Central memory CD8-positive, alpha-beta T cell (primary cell): ENCODE measurements around the gene SEC22C.
A peak's percentile ranks its signal among the peaks of the same experiment; 100 is the strongest.

Experiments used
- ATAC-seq: fragments of 150-1000 bp; cut with Tn5 transposase; replicated peaks from 2 replicates; pipeline ENCODE4 v1.10.0; 2022; ENCODE audit warnings: mild to moderate bottlenecking, moderate FRiP score, moderate number of reproducible peaks; ENCODE audit not compliant: poor library complexity, severe bottlenecking; ENCODE audit errors: extremely low read depth
- DNase-seq, 2 donors: peaks; one replicate each; pipeline ENCODE4 v3.0.0; 2021; ENCODE audit warnings: low spot score in 2 of 2
- H3K27ac Mint-ChIP-seq: one replicate; pipeline ENCODE4 v1.8.0; 2022; ENCODE audit warnings: low read depth, mild to moderate bottlenecking, moderate library complexity, mixed read lengths
- H3K27me3 Mint-ChIP-seq: one replicate; pipeline ENCODE4 v1.8.0; 2022; ENCODE audit warnings: mixed read lengths
- H3K36me3 Mint-ChIP-seq: one replicate; pipeline ENCODE4 v1.8.0; 2022; ENCODE audit warnings: mild to moderate bottlenecking, moderate library complexity, mixed read lengths; ENCODE audit not compliant: insufficient read depth
- H3K4me1 Mint-ChIP-seq: one replicate; pipeline ENCODE4 v1.8.0; 2022; ENCODE audit warnings: mixed read lengths
- H3K4me3 Mint-ChIP-seq: one replicate; pipeline ENCODE4 v1.8.0; 2022; ENCODE audit warnings: mild to moderate bottlenecking, moderate library complexity, mixed read lengths
- H3K9me3 Mint-ChIP-seq: one replicate; pipeline ENCODE4 v1.8.0; 2022; ENCODE audit warnings: mixed read lengths

SEC22C gene

DNA sequence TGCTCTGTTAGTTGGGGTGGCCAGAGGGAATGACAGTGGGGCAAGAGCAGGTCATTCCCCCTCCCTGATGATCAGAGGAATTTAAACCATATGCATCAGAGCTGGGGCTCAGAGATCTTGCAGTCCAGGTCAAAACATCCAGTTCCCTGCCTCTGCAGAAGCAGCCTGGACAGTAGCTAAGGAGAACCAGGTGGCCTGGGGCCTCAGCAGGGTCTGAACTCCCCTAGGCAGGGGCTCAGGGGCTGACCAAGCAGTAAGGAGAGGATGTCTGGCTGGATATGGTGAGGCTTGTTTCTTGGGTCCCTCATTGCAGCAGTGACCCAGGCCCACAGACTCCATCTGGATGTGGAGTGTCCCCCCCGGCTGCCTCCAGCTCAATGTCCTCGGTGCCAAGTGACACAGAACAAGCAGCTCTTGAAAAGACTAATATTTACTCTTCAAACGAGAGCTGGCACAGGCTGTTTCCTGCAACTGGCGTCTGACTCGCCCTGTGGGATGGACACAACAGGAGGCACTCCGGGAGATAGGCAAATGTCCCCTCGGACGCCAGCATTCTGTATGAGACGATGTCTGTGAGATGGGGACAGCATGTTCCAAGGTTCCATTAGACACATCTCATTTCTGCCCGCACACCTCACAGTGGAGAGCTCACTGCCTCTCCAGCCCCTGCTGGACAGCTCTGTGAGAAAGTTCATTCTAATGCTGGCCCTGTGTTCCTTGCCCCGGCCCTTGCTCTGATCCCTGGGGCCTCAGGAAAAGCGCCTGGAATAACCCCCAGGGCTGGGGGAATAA, 37.1 kb downstream of the SEC22C start:
- Mint-ChIP-seq H3K27me3 (no peaks in the 10 kb centered on the region), H3K36me3 (peaks cover 8% of the 10 kb centered on the region), H3K4me3 (no peak overlapping the region), H3K27ac (no peak overlapping the region), H3K4me1 (no peaks in the 10 kb centered on the region), H3K9me3 (no peaks in the 10 kb centered on the region)
- no peak for ATAC-seq
- DNase-seq, result no peak

DNA sequence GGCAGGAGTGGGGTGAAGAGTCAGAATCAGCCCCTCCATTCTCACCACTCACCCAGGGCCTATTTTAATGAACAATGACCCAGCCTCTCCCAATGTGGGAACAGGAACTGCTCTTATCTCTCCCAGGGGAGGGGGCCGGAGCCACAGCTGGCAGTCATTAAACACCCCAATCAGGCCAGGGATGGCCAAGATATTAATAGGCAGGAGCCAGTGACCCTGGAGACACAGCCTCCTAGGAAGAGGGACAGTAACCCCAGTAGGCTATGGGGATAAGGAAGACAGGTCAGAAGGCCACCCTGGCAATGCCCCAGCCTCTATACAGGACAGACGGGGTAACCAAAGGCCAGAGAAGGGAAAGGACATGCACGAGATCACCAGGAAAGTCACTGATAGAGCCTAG, 40.7 kb downstream of the SEC22C start:
- Mint-ChIP-seq H3K27ac (no peak overlapping the region), H3K9me3 (no peaks in the 10 kb centered on the region), H3K36me3 (peaks cover 2% of the 10 kb centered on the region), H3K4me3 (no peak overlapping the region), H3K4me1 (no peaks in the 10 kb centered on the region), H3K27me3 (no peaks in the 10 kb centered on the region)
- no peak for ATAC-seq
- DNase-seq, result no peak

DNA sequence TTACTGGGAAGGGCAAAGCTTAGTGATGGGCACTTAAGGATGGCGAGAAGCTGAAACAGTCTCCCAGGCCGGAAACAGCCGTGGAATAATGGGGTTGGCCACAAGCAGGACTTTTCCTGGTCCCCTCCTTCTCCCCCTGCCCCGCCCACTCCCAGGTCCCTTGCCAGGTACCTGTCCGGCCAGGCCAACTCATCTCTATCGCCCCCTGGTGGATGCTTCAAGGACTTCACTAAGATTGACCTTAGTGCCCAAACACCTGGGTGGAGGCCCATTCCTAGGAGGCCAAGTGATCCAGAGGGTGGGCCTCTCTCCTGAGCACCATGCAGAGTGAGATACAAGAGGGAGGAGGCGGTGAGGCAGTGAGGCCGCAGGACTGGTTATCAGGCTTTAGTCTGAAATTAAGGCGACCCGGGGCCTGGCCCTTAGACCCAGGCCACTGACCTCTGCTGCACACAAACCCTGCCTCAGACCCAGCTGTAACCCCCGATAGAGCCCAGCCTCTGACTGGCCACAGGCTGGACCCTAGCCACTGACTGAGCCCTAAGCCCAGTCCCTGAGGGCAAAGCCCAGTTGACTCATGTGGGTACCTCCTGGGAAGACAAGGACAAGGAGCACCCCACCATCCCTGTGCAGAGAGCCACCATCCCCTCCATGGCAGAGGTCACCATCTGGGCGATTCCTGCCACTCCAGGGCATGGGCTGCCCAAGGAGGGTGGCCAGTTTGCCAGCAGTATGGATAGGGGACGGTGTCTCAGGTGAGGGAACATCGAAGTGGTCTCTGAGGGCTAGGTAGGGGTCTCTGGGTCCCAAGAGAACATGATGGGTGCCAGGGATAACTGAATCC, 41.7 kb downstream of the SEC22C start:
- H3K9me3 Mint-ChIP-seq, result no peaks in the 10 kb centered on the region
- peaks cover 2% of the 10 kb centered on the region for H3K36me3 Mint-ChIP-seq
- no peaks in the 10 kb centered on the region for H3K27me3 Mint-ChIP-seq
- ATAC-seq (peak; percentile 24), DNase-seq (peak; percentile 28 to 44)
- H3K4me3 Mint-ChIP-seq, result no peak overlapping the region
- H3K27ac Mint-ChIP-seq, result no peak overlapping the region
- no peaks in the 10 kb centered on the region for H3K4me1 Mint-ChIP-seq

DNA sequence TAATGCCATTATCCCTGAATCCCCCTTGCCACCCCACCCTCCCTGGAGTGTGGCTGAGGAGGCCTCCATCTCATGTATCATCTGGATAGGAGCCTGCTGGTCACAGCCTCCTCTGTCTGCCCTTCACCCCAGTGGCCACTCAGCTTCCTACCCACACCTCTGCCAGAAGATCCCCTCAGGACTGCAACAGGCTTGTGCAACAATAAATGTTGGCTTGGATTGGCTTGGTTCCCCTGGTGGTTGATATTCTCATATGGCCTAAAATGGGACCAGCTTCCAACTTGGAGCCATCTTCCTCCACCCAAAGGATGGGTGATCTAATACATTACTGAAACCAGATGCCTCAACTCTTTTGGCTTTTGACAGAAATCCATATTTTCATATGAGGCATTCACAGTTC, 44.4 kb downstream of the SEC22C start:
- DNase-seq, result no peak
- H3K4me3 Mint-ChIP-seq, result no peak overlapping the region
- no peaks in the 10 kb centered on the region for H3K4me1 Mint-ChIP-seq
- no peak for ATAC-seq
- H3K36me3 Mint-ChIP-seq, result no peaks in the 10 kb centered on the region
- no peaks in the 10 kb centered on the region for H3K27me3 Mint-ChIP-seq
- H3K9me3 Mint-ChIP-seq, result no peaks in the 10 kb centered on the region
- H3K27ac Mint-ChIP-seq, result peak overlapping the region; percentile 8

DNA sequence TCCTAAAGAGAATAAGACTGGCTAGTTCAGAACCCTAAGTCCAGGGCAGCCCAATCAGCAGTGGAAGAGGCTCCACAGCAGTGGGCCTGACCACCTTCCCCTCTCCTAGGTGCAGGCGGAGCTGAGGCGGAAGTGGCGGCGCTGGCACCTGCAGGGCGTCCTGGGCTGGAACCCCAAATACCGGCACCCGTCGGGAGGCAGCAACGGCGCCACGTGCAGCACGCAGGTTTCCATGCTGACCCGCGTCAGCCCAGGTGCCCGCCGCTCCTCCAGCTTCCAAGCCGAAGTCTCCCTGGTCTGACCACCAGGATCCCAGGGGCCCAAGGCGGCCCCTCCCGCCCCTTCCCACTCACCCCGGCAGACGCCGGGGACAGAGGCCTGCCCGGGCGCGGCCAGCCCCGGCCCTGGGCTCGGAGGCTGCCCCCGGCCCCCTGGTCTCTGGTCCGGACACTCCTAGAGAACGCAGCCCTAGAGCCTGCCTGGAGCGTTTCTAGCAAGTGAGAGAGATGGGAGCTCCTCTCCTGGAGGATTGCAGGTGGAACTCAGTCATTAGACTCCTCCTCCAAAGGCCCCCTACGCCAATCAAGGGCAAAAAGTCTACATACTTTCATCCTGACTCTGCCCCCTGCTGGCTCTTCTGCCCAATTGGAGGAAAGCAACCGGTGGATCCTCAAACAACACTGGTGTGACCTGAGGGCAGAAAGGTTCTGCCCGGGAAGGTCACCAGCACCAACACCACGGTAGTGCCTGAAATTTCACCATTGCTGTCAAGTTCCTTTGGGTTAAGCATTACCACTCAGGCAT, 45.6 kb downstream of the SEC22C start:
- no peaks in the 10 kb centered on the region for H3K4me1 Mint-ChIP-seq
- no peaks in the 10 kb centered on the region for H3K9me3 Mint-ChIP-seq
- H3K36me3 Mint-ChIP-seq, result no peaks in the 10 kb centered on the region
- no peak overlapping the region for H3K4me3 Mint-ChIP-seq
- no peaks in the 10 kb centered on the region for H3K27me3 Mint-ChIP-seq
- DNase-seq, result no peak
- no peak for ATAC-seq
- H3K27ac Mint-ChIP-seq, result no peak overlapping the region

DNA sequence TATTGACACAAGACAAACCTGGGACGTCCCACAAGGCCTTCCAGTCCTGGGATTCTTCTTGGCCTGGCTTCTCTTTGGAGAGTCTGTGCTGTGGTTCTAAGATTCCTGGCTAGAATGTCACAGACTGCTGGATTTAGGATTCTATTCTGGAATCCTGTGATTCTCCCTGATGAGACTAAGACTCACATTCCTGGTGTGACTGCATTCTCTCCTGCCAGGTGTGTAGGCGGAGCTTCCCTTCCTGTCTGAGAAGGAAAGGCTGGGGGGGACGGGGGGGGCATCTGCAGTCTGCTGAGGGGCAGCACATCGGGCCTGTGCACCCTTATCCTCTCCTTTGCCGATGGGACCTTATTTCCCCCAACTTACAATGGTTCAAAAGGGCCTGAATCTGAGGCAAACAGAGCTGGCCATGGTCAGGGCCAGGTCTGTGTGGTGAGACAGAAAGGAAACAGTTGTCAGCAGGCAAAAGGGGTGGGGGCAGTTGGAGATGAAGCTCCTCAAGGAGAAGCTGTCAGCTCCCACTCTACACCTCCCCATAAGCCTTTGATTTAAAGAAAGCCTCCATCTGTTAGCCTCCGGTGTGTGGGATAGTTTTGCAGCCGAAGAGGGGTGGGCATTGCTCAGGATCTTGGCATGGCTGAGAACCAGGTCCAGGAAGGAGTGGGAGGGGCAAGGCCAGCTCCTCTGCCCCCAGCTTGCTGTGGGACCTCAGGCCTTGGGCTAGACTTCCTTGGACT, 48.4 kb downstream of the SEC22C start:
- Mint-ChIP-seq H3K4me3 (no peak overlapping the region), H3K9me3 (no peaks in the 10 kb centered on the region), H3K36me3 (no peaks in the 10 kb centered on the region), H3K27me3 (no peaks in the 10 kb centered on the region), H3K27ac (no peak overlapping the region), H3K4me1 (peaks cover 19% of the 10 kb centered on the region)
- ATAC-seq (no peak), DNase-seq (no peak)

DNA sequence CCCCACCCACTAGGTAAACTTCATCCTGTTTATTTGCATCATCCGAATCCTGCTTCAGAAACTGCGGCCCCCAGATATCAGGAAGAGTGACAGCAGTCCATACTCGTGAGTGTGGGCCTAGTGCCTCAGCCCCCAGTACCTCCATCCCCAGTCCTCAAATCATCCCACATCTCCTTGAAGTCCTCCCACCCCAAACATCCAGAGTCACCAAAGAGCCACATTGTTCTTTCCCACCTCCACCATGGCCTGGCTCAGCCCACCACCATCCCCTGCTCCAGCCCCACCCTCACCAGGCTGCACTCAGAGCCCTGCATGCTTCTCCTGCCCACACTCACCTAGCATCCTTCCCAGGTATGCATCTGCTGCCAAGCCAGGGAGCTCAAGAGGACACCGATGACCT, 49.5 kb downstream of the SEC22C start:
- DNase-seq, result no peak
- Mint-ChIP-seq H3K4me3 (no peak overlapping the region), H3K36me3 (no peaks in the 10 kb centered on the region), H3K9me3 (no peaks in the 10 kb centered on the region), H3K27me3 (no peaks in the 10 kb centered on the region), H3K27ac (no peak overlapping the region), H3K4me1 (peaks cover 21% of the 10 kb centered on the region)
- no peak for ATAC-seq

DNA sequence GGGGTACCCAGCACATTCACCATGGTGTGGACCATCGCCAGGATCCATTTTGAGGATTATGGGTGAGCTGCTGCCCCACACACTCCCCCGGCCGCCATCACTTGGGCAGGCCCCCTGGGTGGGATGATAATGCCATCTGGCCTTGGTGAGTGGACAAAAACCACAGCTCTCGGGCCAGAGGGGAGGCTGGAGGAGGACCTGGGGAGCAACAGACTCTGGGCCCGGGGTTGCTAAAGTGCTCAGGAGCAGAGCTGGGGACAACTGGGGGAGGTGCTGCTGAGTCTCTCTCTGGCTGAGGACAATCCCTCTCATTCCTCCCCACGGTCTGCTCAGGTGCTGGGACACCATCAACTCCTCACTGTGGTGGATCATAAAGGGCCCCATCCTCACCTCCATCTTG, 50.3 kb downstream of the SEC22C start:
- H3K9me3 Mint-ChIP-seq, result no peaks in the 10 kb centered on the region
- H3K4me3 Mint-ChIP-seq, result no peak overlapping the region
- ATAC-seq (no peak), DNase-seq (no peak)
- H3K4me1 Mint-ChIP-seq, result peaks cover 27% of the 10 kb centered on the region
- no peak overlapping the region for H3K27ac Mint-ChIP-seq
- no peaks in the 10 kb centered on the region for H3K27me3 Mint-ChIP-seq
- H3K36me3 Mint-ChIP-seq, result no peaks in the 10 kb centered on the region

DNA sequence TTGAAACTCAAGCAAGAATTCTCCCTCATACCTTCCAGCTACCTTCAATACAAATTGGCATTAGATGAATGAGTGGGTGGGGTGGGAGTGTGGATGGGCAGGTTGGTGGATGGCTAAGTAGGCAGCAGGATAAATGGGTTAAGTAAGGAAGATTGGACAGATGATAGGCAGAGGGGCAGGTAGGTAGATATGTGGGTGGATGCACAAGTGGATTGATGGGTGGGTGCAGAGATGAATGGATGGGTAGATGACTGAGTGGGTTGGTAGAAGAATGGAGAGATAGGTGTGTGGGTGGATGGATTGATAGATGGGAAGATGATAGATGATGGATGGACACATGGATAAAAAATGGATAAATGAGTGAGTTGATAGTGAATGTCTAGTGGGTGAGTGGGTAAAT, 51.7 kb downstream of the SEC22C start:
- no peaks in the 10 kb centered on the region for H3K9me3 Mint-ChIP-seq
- peaks cover 27% of the 10 kb centered on the region for H3K4me1 Mint-ChIP-seq
- H3K4me3 Mint-ChIP-seq, result peak overlapping the region; percentile 0
- ATAC-seq (no peak), DNase-seq (no peak)
- no peak overlapping the region for H3K27ac Mint-ChIP-seq
- no peaks in the 10 kb centered on the region for H3K36me3 Mint-ChIP-seq
- no peaks in the 10 kb centered on the region for H3K27me3 Mint-ChIP-seq

DNA sequence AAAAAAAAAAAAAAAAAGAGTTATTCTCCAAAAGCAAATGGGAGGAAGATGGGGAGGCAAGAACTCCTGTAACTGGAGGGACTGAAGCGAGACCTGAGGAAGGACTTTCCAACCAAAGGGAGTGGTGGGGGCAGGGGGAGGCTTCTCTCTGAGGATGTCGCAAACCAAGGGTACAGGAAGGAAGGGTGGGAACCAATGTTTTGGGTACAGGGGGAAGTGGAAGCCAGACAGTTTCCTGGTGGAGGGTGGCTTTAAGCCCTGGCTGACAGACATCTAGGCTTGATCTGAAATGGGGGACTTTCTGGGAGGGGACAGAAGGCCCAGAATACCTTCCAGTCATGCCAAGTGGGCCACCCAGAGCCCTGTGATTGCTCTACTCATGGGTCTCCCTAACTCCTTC, 52.3 kb downstream of the SEC22C start:
- Mint-ChIP-seq H3K27ac (no peak overlapping the region), H3K36me3 (no peaks in the 10 kb centered on the region), H3K27me3 (no peaks in the 10 kb centered on the region), H3K4me3 (peak overlapping the region; percentile 0), H3K9me3 (no peaks in the 10 kb centered on the region), H3K4me1 (peaks cover 27% of the 10 kb centered on the region)
- no peak for DNase-seq
- no peak for ATAC-seq

DNA sequence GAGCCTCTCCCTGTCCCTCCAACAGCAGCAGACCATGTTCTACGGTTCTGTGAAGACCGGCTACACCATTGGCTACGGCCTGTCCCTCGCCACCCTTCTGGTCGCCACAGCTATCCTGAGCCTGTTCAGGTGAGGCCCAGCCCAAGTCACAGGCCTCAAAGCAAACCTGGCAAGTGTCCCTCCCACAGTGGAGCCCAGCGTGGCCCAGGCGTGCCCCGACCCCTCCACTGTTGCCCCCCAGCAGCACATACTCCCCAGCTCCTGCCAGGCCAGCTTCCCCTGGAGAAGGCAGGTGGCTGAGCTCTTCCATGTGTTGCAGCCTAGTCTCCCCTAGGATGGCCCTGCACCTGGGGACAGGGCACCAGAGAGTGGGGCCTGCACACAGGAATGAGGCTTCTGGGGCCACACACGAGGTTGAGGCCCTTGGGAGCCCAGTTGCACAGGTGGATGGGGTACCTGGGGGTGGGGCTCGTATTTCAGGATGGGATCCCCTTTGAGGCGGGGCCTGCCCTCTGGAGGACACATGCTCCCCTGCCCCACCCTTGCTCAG, 54.3 kb downstream of the SEC22C start:
- H3K9me3 Mint-ChIP-seq, result no peaks in the 10 kb centered on the region
- no peaks in the 10 kb centered on the region for H3K27me3 Mint-ChIP-seq
- DNase-seq (no peak), ATAC-seq (no peak)
- H3K4me3 Mint-ChIP-seq, result no peak overlapping the region
- H3K4me1 Mint-ChIP-seq, result peaks cover 27% of the 10 kb centered on the region
- H3K27ac Mint-ChIP-seq, result peak overlapping the region; percentile 54
- no peaks in the 10 kb centered on the region for H3K36me3 Mint-ChIP-seq
